ENCODE data around the gene TMEM187. TPM values are rescaled to one million over a fixed set of nuclear protein-coding genes. Genes with fewer than 3 reads are reported as not detected.
A peak's percentile ranks its signal among the peaks of the same experiment; 100 is the strongest.

The TMEM187 gene
- total RNA-seq, 1 experiment from 2014 or later: 2.8 TPM

GRCh38 chrX:153932220-153932915, 40.2 kb upstream of the TMEM187 start:
- POLR2A ChIA-PET (ENCODE audit: low non-redundant PET): no interaction called here
- no TSS peak for BruUV-seq (replicated peaks)
- CTCF ChIA-PET: interaction anchor here (0.5 kb wide), 1 partner anchor 609 kb away, joined by 3 read pairs; no protein-coding TSS in a partner anchor

GRCh38 chrX:153933748-153934147, 38.8 kb upstream of the TMEM187 start:
- H3K4me1 ChIP-seq (ENCODE audit: insufficient read depth, low read length, poor library complexity, severe bottlenecking): no peaks in the 10 kb centered on the region
- CTCF ChIA-PET: no interaction called here
- no peaks in the 10 kb centered on the region for H3K27me3 ChIP-seq (replicated peaks; ENCODE audit: insufficient read depth, low read depth, low read length, poor library complexity)
- no peak overlapping the region for H3K27ac ChIP-seq (ENCODE audit: low read depth, low read length, poor library complexity, severe bottlenecking)
- H3K9me3 ChIP-seq (ENCODE audit: low read depth, low read length, poor library complexity, severe bottlenecking): no peaks in the 10 kb centered on the region
- DNase-seq (ENCODE audit: low spot score): no peak
- intact Hi-C loops (cut with micrococcal nuclease; ENCODE audit: unreplicated experiment): no loop called here
- no peaks in the 10 kb centered on the region for H3K36me3 ChIP-seq (ENCODE audit: insufficient read depth, low read length, poor library complexity, severe bottlenecking)
- TF ChIP-seq EZH2 (IDR thresholded peaks at IDR 0.05; ENCODE audit: borderline replicate concordance, low read depth, low read length, poor library complexity, severe bottlenecking) (no peak), CTCF (conservative IDR thresholded peaks at IDR 0.05; ENCODE audit: low read depth, low read length) (no peak)
- POLR2A ChIA-PET (ENCODE audit: low non-redundant PET): no interaction called here
- H3K4me3 ChIP-seq (ENCODE audit: low read depth, low read length, poor library complexity, severe bottlenecking): peak overlapping the region; percentile 60
- TSS peak; percentile 43 for BruUV-seq (replicated peaks)

More at GRCh38 chrX:153932220-153932915, 40.2 kb upstream of the TMEM187 start:
- intact Hi-C loops (cut with micrococcal nuclease; ENCODE audit: unreplicated experiment): no loop called here
- H3K27ac ChIP-seq (ENCODE audit: low read depth, low read length, poor library complexity, severe bottlenecking): no peak overlapping the region
- DNase-seq (ENCODE audit: low spot score): no peak
- TF ChIP-seq CTCF (conservative IDR thresholded peaks at IDR 0.05; ENCODE audit: low read depth, low read length): no peak
- no peak for TF ChIP-seq EZH2 (IDR thresholded peaks at IDR 0.05; ENCODE audit: borderline replicate concordance, low read depth, low read length, poor library complexity, severe bottlenecking)
- H3K9me3 ChIP-seq (ENCODE audit: low read depth, low read length, poor library complexity, severe bottlenecking): no peaks in the 10 kb centered on the region
- H3K27me3 ChIP-seq (replicated peaks; ENCODE audit: insufficient read depth, low read depth, low read length, poor library complexity): no peaks in the 10 kb centered on the region
- H3K4me1 ChIP-seq (ENCODE audit: insufficient read depth, low read length, poor library complexity, severe bottlenecking): no peaks in the 10 kb centered on the region
- H3K36me3 ChIP-seq (ENCODE audit: insufficient read depth, low read length, poor library complexity, severe bottlenecking): no peaks in the 10 kb centered on the region
- no peak overlapping the region for H3K4me3 ChIP-seq (ENCODE audit: low read depth, low read length, poor library complexity, severe bottlenecking)

- TF ChIP-seq EZH2 (IDR thresholded peaks at IDR 0.05; ENCODE audit: borderline replicate concordance, low read depth, low read length, poor library complexity, severe bottlenecking): no peak
- no peak for TF ChIP-seq CTCF (conservative IDR thresholded peaks at IDR 0.05; ENCODE audit: low read depth, low read length)
- Histone ChIP-seq H3K27ac (ENCODE audit: low read depth, low read length, poor library complexity, severe bottlenecking) (peak overlapping the region; percentile 76), H3K36me3 (ENCODE audit: insufficient read depth, low read length, poor library complexity, severe bottlenecking) (no peaks in the 10 kb centered on the region), H3K9me3 (ENCODE audit: low read depth, low read length, poor library complexity, severe bottlenecking) (no peaks in the 10 kb centered on the region), H3K4me1 (ENCODE audit: insufficient read depth, low read length, poor library complexity, severe bottlenecking) (no peaks in the 10 kb centered on the region), H3K4me3 (ENCODE audit: low read depth, low read length, poor library complexity, severe bottlenecking) (peak overlapping the region; percentile 60), H3K27me3 (replicated peaks; ENCODE audit: insufficient read depth, low read depth, low read length, poor library complexity) (no peaks in the 10 kb centered on the region)
- ChIA-PET CTCF (no interaction called here), POLR2A (ENCODE audit: low non-redundant PET) (interaction anchor here (0.6 kb wide), 1 partner anchor 163 kb away, joined by 3 read pairs; the partner anchor contains the start of gene MECP2)
- intact Hi-C loops (cut with micrococcal nuclease; ENCODE audit: unreplicated experiment): no loop called here
- no peak for DNase-seq (ENCODE audit: low spot score)
- BruUV-seq (replicated peaks): no TSS peak
Measured at GRCh38 chrX:153934148-153934761, 38.3 kb upstream of the TMEM187 start.
